Measurements from ENCODE around the gene CACNA1E.

CACNA1E gene

GRCh38 chr1:181603735-181604410, 120.6 kb downstream of the CACNA1E start:
- DNase-seq = peak in 4 of 42 donors; percentile 17 to 41 (median 37)

GRCh38 chr1:181604482-181605249, 121.3 kb downstream of the CACNA1E start:
- intact Hi-C loops (cut with DNase I) = no loop called here
- peak in 21 of 42 donors; percentile 12 to 81 (median 46) for DNase-seq

More at GRCh38 chr1:181603735-181604410, 120.6 kb downstream of the CACNA1E start:
- intact Hi-C loops (cut with DNase I) = no loop called here

DNA sequence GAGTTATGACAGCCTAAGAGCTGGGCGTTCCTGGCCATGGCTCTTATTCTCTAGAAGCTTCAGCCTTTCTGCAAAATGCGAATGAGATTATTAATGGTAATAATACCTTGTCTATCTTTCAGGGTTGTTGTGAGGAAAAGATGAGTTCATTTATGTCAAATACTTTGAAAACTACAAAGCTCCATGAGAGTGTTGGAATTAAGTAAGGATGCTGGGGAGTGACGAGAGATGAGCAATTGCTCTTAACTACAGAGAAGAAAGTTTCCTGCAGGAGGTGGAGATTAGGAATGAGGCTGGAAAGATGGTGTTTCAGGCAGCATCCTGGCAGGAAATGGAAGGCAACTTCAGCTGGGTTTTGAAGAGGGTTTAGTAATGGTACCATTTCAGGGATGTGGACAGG, 124.2 kb downstream of the CACNA1E start:
- intact Hi-C loops (cut with DNase I) = no loop called here
- peak in 3 of 42 donors; percentile 31 to 51 (median 40) for DNase-seq

DNA sequence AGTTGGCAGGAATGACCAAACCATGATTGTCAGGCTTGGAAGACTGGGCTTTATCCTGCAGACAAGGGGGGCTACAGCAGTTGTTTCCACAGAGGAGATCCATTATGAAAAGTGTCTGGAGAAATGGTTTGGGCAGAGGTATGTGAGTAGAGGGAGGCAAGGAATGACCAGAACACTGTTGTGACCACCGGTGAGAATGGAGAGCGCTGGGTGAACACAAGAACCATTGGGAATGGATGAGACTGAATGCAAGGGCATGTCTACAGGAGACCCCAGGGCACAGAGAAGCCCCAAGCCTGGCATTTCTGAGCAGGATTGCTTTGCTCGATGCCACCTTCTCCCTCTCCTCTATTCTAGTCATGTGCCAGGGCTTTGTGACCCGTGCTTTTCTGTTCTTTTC, 125.1 kb downstream of the CACNA1E start:
- intact Hi-C loops (cut with DNase I) = no loop called here
- DNase-seq = peak in 1 of 42 donors; percentile 18

- intact Hi-C loops (cut with DNase I) = no loop called here
- peak in 1 of 42 donors; percentile 21 for DNase-seq
Observed at GRCh38 chr1:181608948-181609347, 125.6 kb downstream of the CACNA1E start.

DNA sequence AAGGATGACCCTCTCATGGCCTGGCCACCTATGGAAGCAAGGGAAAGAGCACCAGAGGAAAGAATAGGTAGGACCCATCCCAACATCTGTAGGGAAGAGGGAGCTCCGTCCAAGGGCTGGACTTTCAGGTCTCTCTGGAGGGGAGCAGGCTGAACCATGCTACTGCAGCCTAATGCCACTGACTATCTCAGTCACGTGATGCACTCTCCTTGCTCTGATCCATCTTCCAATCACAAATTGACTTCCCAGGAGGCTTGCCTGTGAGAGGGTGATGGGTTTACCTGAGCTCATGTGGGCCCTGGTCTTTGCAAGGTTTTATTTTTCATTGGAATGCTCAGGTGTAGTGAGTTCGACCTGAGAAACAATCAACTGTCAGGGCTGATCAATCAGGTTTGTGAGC, 128.8 kb downstream of the CACNA1E start:
- no peak for DNase-seq
- intact Hi-C loops (cut with DNase I) = no loop called here

DNA sequence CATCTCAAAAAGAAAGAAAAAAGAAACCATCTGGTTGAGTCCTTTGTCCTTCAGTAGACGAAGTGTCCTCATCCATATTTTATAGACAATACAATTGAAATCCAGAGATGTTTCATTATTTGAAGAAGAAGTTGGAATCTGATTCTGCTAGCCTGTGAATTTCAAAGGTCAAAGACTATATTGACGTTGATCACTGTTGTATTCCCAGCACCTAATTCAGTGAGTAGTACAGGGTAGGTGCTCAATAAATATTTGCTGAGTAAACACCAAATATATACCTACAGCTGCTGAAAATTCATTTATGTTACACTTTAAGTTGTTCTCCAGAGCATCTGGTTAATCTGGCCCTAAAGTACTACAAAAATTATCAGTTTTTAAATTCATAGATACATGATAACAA, 135.2 kb downstream of the CACNA1E start:
- DNase-seq = no peak
- intact Hi-C loops (cut with DNase I) = no loop called here

GRCh38 chr1:181620183-181620582, 136.9 kb downstream of the CACNA1E start:
- intact Hi-C loops (cut with DNase I) = no loop called here
- DNase-seq = no peak

- intact Hi-C loops (cut with DNase I) = no loop called here
- peak in 6 of 42 donors; percentile 45 to 77 (median 54) for DNase-seq
Observed at GRCh38 chr1:181623850-181624249, 140.5 kb downstream of the CACNA1E start.

DNA sequence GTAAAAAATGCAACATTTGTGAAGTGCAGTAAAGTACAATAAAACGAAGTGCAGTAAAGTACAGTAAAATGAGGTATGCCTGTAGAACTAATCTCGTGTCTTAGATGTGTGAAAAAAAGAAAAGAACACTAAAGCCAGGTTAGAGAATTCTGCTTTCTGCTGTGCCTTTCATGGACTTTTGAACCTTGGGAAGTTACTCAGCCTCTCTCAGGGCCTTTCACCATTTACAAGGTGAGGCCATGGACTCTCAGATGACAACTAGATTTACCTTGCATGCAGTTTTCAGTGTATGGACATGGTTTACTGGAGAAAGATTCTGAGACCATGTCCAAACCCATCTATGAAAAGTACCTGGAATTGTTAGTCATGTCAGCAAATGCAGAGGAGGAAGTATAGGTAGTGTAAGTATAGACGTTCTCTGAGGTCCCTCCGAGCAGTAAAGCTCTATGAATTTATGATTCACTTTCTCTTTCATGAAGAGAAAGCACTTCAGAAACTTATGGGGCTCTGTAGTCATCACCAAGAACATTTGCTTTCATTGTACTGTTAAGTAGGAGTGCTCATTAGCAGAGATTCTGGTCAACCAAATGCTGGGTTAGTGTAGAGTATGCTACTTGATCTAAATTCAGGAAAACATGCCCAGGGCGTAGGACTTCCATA, 143.1 kb downstream of the CACNA1E start:
- DNase-seq = no peak
- intact Hi-C loops (cut with DNase I) = no loop called here

GRCh38 chr1:181630398-181630797, 147.1 kb downstream of the CACNA1E start:
- no peak for DNase-seq
- intact Hi-C loops (cut with DNase I) = no loop called here

DNA sequence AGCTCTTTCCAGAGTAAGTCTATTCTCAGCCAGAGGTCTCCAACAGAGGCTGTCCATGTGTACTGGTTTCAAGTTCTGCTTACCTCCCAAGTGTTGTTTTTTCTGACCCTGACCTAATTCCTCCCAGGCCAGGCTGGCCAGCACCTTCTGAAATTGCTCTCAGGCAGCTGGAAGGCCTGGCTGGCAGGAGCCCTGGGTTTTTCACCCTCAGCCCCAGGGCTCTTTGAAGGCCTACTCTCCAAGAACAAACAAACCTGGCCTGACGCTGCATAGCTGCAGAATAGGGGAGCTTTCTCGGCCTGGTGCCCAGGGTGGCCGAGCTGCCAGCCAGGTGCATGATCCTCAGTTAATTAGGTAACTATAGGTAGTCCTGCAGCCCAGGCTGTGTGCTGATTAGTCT, 147.5 kb downstream of the CACNA1E start:
- DNase-seq = no peak
- intact Hi-C loops (cut with DNase I) = no loop called here

GRCh38 chr1:181632492-181632891, 149.2 kb downstream of the CACNA1E start:
- DNase-seq = no peak
- intact Hi-C loops (cut with DNase I) = no loop called here

GRCh38 chr1:181632960-181633359, 149.6 kb downstream of the CACNA1E start:
- DNase-seq = no peak
- intact Hi-C loops (cut with DNase I) = no loop called here

GRCh38 chr1:181635110-181635509, 151.8 kb downstream of the CACNA1E start:
- peak in 8 of 42 donors; percentile 16 to 69 (median 40) for DNase-seq
- intact Hi-C loops (cut with DNase I) = no loop called here

DNA sequence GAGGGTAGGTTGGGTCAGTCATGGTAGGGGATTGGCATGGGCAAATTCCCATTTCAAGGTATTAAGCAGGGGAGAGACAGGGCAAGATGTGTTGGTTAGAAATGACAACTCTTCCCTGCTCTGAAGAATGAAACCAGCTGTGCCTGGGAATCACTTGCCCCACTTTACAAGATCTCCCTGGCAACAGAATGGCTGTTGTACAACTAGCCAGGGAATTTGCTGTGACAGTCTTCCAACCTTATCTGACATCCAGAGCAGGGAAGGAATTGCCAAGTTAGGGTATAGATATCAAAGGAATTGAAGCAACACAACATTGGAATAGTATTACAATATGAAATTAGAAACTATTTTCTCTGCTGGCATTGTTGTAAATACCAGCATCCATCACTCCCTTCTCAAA, 154.7 kb downstream of the CACNA1E start:
- DNase-seq = no peak
- intact Hi-C loops (cut with DNase I) = no loop called here

DNA sequence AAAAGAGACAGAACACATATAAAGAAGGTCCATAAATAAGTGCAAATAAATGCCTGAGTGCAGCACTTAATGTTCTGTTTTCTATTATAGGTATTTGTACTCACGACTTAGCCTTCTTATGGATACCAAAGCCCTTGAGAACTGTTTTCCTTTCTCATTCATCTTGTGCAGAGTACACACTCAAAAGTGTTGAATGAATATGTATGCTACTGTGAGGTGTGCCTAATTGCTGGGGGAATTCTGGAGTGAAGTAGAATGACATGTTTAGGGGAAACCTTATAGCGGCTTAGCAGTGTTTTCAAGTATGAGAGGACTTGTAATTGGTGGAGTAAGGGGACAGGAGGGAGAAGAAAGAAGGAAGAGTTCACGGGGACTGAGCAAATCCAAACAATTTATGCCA, 157.6 kb downstream of the CACNA1E start:
- intact Hi-C loops (cut with DNase I) = no loop called here
- no peak for DNase-seq

DNA sequence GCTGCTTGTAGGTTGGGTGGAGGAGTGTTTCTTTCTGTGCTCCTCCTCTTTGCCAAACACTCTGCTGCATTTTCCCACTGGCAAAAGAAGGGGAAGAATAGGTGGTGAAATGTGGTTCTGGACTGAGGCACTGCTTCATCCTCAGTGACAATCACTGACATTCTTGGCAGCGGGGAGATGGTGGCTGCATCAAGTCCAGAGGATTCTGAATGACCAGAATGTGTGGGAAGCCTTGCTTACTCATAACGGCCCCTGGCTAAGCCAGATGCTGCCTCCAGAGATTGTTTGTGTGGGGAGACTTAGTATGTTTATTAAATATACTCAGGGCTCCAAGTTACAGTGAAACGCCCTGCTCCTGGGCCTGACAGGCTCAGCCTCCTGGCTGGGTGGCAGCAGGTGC, 160.3 kb downstream of the CACNA1E start:
- intact Hi-C loops (cut with DNase I) = no loop called here
- DNase-seq = no peak

GRCh38 chr1:181645171-181645570, 161.9 kb downstream of the CACNA1E start:
- DNase-seq = peak in 12 of 42 donors; percentile 14 to 78 (median 52)
- intact Hi-C loops (cut with DNase I) = no loop called here

- peak in 41 of 42 donors; percentile 39 to 93 (median 72) for DNase-seq
- intact Hi-C loops (cut with DNase I) = no loop called here
Observed at GRCh38 chr1:181646710-181647109, 163.4 kb downstream of the CACNA1E start.
